SK-N-MC (cell line): ENCODE data around the gene CREB5.

Experiments used
- EZH2 ChIP-seq: fragments of 200-600 bp; sonication (generic); IDR thresholded peaks from one replicate; pipeline ENCODE4 v1.6.1; 2017; ENCODE audit warnings: antibody characterized with exemption
- FOXP2 ChIP-seq: optimal IDR thresholded peaks from 2 replicates; pipeline ENCODE3; 2011; ENCODE audit warnings: mild to moderate bottlenecking, moderate library complexity; ENCODE audit not compliant: insufficient read depth; ENCODE audit errors: extremely low read length, control extremely low read depth
- POLR2AphosphoS5 ChIP-seq: IDR thresholded peaks from 2 replicates; pipeline ENCODE4 v1.6.1; 2012; ENCODE audit warnings: mild to moderate bottlenecking, low read depth, low read length, borderline replicate concordance

- TF ChIP-seq POLR2AphosphoS5 (no peak), EZH2 (no peak), FOXP2 (no peak)
These were observed 104.9 kb downstream of the CREB5 start for GRCh38 chr7:28517206-28517605.
